ENCODE results near the gene RFK.

DNA sequence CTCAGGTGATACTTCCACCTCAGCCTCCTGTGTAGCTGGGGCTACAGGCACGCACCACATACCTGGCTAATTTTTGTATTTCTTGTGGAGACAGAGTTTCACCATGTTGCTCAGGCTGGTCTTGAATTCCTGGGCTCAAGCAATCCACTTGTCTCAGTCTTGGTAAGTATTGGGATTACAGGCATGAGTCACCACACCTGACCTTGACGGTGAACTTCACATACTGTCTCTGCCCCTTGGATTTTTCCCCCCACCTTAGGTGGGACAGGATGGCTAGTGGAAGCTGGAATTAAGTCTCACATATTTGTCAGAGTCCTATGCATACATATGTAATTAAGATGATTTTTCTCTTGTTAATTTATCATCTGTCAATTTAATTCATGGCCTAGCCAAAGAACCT lies 20.9 kb upstream of the RFK start:
- TF ChIP-seq, protein P1, sequence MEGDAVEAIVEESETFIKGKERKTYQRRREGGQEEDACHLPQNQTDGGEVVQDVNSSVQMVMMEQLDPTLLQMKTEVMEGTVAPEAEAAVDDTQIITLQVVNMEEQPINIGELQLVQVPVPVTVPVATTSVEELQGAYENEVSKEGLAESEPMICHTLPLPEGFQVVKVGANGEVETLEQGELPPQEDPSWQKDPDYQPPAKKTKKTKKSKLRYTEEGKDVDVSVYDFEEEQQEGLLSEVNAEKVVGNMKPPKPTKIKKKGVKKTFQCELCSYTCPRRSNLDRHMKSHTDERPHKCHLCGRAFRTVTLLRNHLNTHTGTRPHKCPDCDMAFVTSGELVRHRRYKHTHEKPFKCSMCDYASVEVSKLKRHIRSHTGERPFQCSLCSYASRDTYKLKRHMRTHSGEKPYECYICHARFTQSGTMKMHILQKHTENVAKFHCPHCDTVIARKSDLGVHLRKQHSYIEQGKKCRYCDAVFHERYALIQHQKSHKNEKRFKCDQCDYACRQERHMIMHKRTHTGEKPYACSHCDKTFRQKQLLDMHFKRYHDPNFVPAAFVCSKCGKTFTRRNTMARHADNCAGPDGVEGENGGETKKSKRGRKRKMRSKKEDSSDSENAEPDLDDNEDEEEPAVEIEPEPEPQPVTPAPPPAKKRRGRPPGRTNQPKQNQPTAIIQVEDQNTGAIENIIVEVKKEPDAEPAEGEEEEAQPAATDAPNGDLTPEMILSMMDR (IDR thresholded peaks at IDR 0.05; ENCODE audit: poor library complexity, severe bottlenecking), result no peak
- TF ChIP-seq RAD21 (conservative IDR thresholded peaks at IDR 0.05), result no peak
